Measurements from ENCODE around the gene GLDN.

GRCh38 chr15:51348688-51349087 is 7.2 kb downstream of the GLDN start:
- TF ChIP-seq POLR2A (IDR thresholded peaks at IDR 0.05) (no peak), EP300 (IDR thresholded peaks at IDR 0.05) (no peak)

All from tibial nerve (tissue), 3 donors.